ENCODE measurements around the gene BTN2A1.
"Not testable (repeated sequence)": the region's sequence is repeated elsewhere in the genome, so short reads cannot be mapped to it uniquely, and the experiment has no call there.

BTN2A1 gene

GRCh38 chr6:26457806-26458688 lies at the start of gene BTN2A1:
Gene BTN2A1, plus strand, starts transcription at chr6:26457955. Its CDS starts 682 bp downstream, at chr6:26458637.
- DNase-seq (ENCODE audit: low read depth) = peak; percentile 40

- no peak for DNase-seq (ENCODE audit: low read depth)
These were observed 48.7 kb upstream of the BTN2A1 start for GRCh38 chr6:26408828-26409730.

- no peak for DNase-seq (ENCODE audit: low read depth)
These were observed 46.0 kb upstream of the BTN2A1 start for GRCh38 chr6:26411751-26412150.

- DNase-seq (ENCODE audit: low read depth) = no peak
These were observed 45.5 kb upstream of the BTN2A1 start for GRCh38 chr6:26412228-26412627.

- DNase-seq (ENCODE audit: low read depth) = no peak
These were observed 44.8 kb upstream of the BTN2A1 start for GRCh38 chr6:26412954-26413353.

- DNase-seq (ENCODE audit: low read depth) = no peak
These were observed 43.5 kb upstream of the BTN2A1 start for GRCh38 chr6:26414281-26414680.

- no peak for DNase-seq (ENCODE audit: low read depth)
These were observed 42.6 kb upstream of the BTN2A1 start for GRCh38 chr6:26415036-26415614.

GRCh38 chr6:26415791-26416190 lies 42.0 kb upstream of the BTN2A1 start:
- no peak for DNase-seq (ENCODE audit: low read depth)

- DNase-seq (ENCODE audit: low read depth) = no peak
These were observed 41.5 kb upstream of the BTN2A1 start for GRCh38 chr6:26416288-26416687.

GRCh38 chr6:26418077-26418476 lies 39.7 kb upstream of the BTN2A1 start:
- DNase-seq (ENCODE audit: low read depth) = not testable (repeated sequence)

- not testable (repeated sequence) for DNase-seq (ENCODE audit: low read depth)
These were observed 39.0 kb upstream of the BTN2A1 start for GRCh38 chr6:26418795-26419194.

- no peak for DNase-seq (ENCODE audit: low read depth)
These were observed 37.0 kb upstream of the BTN2A1 start for GRCh38 chr6:26420688-26421171.

- no peak for DNase-seq (ENCODE audit: low read depth)
These were observed 36.3 kb upstream of the BTN2A1 start for GRCh38 chr6:26421259-26422144.

- no peak for DNase-seq (ENCODE audit: low read depth)
These were observed 35.4 kb upstream of the BTN2A1 start for GRCh38 chr6:26422329-26422728.

- no peak for DNase-seq (ENCODE audit: low read depth)
These were observed 30.9 kb upstream of the BTN2A1 start for GRCh38 chr6:26426691-26427450.

- no peak for DNase-seq (ENCODE audit: low read depth)
These were observed 30.3 kb upstream of the BTN2A1 start for GRCh38 chr6:26427451-26427809.

GRCh38 chr6:26428206-26428605 lies 29.5 kb upstream of the BTN2A1 start:
- no peak for DNase-seq (ENCODE audit: low read depth)

GRCh38 chr6:26430787-26431186 lies 27.0 kb upstream of the BTN2A1 start:
- no peak for DNase-seq (ENCODE audit: low read depth)

- DNase-seq (ENCODE audit: low read depth) = no peak
These were observed 26.2 kb upstream of the BTN2A1 start for GRCh38 chr6:26431258-26432172.

All from stimulated activated CD8-positive, alpha-beta memory T cell treated with anti-CD3 and anti-CD28 coated beads, Interleukin-4, amount 100 ng/mL, for 24 hours (primary cell).